Stimulated activated CD4-positive, alpha-beta T cell treated with anti-CD3 and anti-CD28 coated beads, Interleukin-4, amount 100 ng/mL, for 24 hours (primary cell): ENCODE measurements around the gene ABCD3.

Experiments
- DNase-seq: peaks from one replicate; pipeline ENCODE4 v3.0.0-alpha.2; 2020

Gene ABCD3

GRCh38 chr1:94529416-94529815, 111.2 kb downstream of the ABCD3 start:
- no peak for DNase-seq

GRCh38 chr1:94530373-94530878, 112.2 kb downstream of the ABCD3 start:
- DNase-seq: no peak

- no peak for DNase-seq
Measured at GRCh38 chr1:94531664-94532063, 113.5 kb downstream of the ABCD3 start.

- no peak for DNase-seq
Measured at GRCh38 chr1:94532077-94532476, 113.9 kb downstream of the ABCD3 start.

- no peak for DNase-seq
Measured at GRCh38 chr1:94535095-94535494, 116.9 kb downstream of the ABCD3 start.

GRCh38 chr1:94535879-94536278, 117.7 kb downstream of the ABCD3 start:
- no peak for DNase-seq

GRCh38 chr1:94537254-94537653, 119.1 kb downstream of the ABCD3 start:
- no peak for DNase-seq

GRCh38 chr1:94538243-94538827, 120.1 kb downstream of the ABCD3 start:
- no peak for DNase-seq

- no peak for DNase-seq
Measured at GRCh38 chr1:94539496-94539895, 121.3 kb downstream of the ABCD3 start.

GRCh38 chr1:94540440-94541245, 122.5 kb downstream of the ABCD3 start:
- DNase-seq: no peak

- peak; percentile 77 for DNase-seq
Measured at GRCh38 chr1:94541246-94542087, 123.3 kb downstream of the ABCD3 start, which contains the start of gene F3. TSS of gene F3 (minus strand) at chr1:94541759. CDS start at chr1:94541636, 123 bp downstream.

GRCh38 chr1:94542088-94542870, 124.1 kb downstream of the ABCD3 start:
- no peak for DNase-seq

- DNase-seq: no peak
Measured at GRCh38 chr1:94543001-94543400, 124.8 kb downstream of the ABCD3 start.

- DNase-seq: no peak
Measured at GRCh38 chr1:94543893-94544635, 125.9 kb downstream of the ABCD3 start.

GRCh38 chr1:94544706-94545490, 126.7 kb downstream of the ABCD3 start:
- no peak for DNase-seq

- no peak for DNase-seq
Measured at GRCh38 chr1:94549706-94550105, 131.5 kb downstream of the ABCD3 start.

- DNase-seq: no peak
Measured at GRCh38 chr1:94550396-94550795, 132.2 kb downstream of the ABCD3 start.

GRCh38 chr1:94550800-94551241, 132.6 kb downstream of the ABCD3 start:
- no peak for DNase-seq

- DNase-seq: no peak
Measured at GRCh38 chr1:94551449-94551848, 133.3 kb downstream of the ABCD3 start.

GRCh38 chr1:94552071-94552586, 133.9 kb downstream of the ABCD3 start:
- DNase-seq: no peak

GRCh38 chr1:94553323-94553730, 135.1 kb downstream of the ABCD3 start:
- no peak for DNase-seq
